CD4-positive, alpha-beta T cell treated with Interleukin-6 at 100 ng/mL for 8 hours (primary cell): ENCODE results near the gene PIK3R5.

Source experiments
- DNase-seq: peaks from one replicate; pipeline ENCODE4 v3.0.0-alpha.2; 2020; ENCODE audit warnings: mixed read lengths, low spot score

The PIK3R5 gene

GRCh38 chr17:8924595-8924994 lies 40.9 kb downstream of the PIK3R5 start:
- no peak for DNase-seq

- no peak for DNase-seq
Measured at GRCh38 chr17:8923762-8924161, 41.7 kb downstream of the PIK3R5 start.

- DNase-seq: no peak
Measured at GRCh38 chr17:8922928-8923327, 42.6 kb downstream of the PIK3R5 start.

GRCh38 chr17:8922451-8922850 lies 43.1 kb downstream of the PIK3R5 start:
- DNase-seq: no peak

GRCh38 chr17:8921147-8921546 lies 44.4 kb downstream of the PIK3R5 start:
- no peak for DNase-seq

GRCh38 chr17:8918807-8919465 lies 46.6 kb downstream of the PIK3R5 start:
- no peak for DNase-seq

- no peak for DNase-seq
Measured at GRCh38 chr17:8916466-8916865, 49.0 kb downstream of the PIK3R5 start.

GRCh38 chr17:8914554-8914953 lies 51.0 kb downstream of the PIK3R5 start:
- no peak for DNase-seq

GRCh38 chr17:8913879-8914278 lies 51.6 kb downstream of the PIK3R5 start:
- no peak for DNase-seq

GRCh38 chr17:8913091-8913490 lies 52.4 kb downstream of the PIK3R5 start:
- no peak for DNase-seq

- DNase-seq: no peak
Measured at GRCh38 chr17:8912084-8912981, 53.2 kb downstream of the PIK3R5 start.

GRCh38 chr17:8910969-8911604 lies 54.4 kb downstream of the PIK3R5 start:
- DNase-seq: no peak

- no peak for DNase-seq
Measured at GRCh38 chr17:8909586-8910270, 55.8 kb downstream of the PIK3R5 start.

- DNase-seq: no peak
Measured at GRCh38 chr17:8905331-8905730, 60.2 kb downstream of the PIK3R5 start.

- DNase-seq: no peak
Measured at GRCh38 chr17:8904686-8905085, 60.8 kb downstream of the PIK3R5 start.

GRCh38 chr17:8904201-8904600 lies 61.3 kb downstream of the PIK3R5 start:
- no peak for DNase-seq

GRCh38 chr17:8900626-8901585 lies 64.6 kb downstream of the PIK3R5 start:
- DNase-seq: no peak

GRCh38 chr17:8900207-8900606 lies 65.3 kb downstream of the PIK3R5 start:
- no peak for DNase-seq

GRCh38 chr17:8898636-8899035 lies 66.9 kb downstream of the PIK3R5 start:
- no peak for DNase-seq

GRCh38 chr17:8898126-8898525 lies 67.4 kb downstream of the PIK3R5 start:
- no peak for DNase-seq
